Thoracic aorta (tissue), 2 donors: ENCODE data around the gene TM9SF3. TPM values are rescaled to one million over a fixed set of nuclear protein-coding genes. Genes with fewer than 3 reads are reported as not detected.

Experiments
- ATAC-seq: fragments of 150-250 bp; one replicate; pipeline ENCODE4 v1.8.0; 2017; ENCODE audit warnings: low read depth; ENCODE audit not compliant: insufficient number of reproducible peaks, low FRiP score
- DNase-seq: peaks from one replicate; pipeline ENCODE4 v3.0.0-alpha.2; 2020; ENCODE audit warnings: low spot score
- H3K27ac ChIP-seq, 2 donors: fragments of 200-600 bp; sonication (generic); 1 replicate in 1 of 2; 2 replicates in 1 of 2; pipeline ENCODE4 v1.5.1; 2016; ENCODE audit warnings: mild to moderate bottlenecking in 2 of 2, moderate library complexity in 2 of 2
- H3K27me3 ChIP-seq: fragments of 200-600 bp; sonication (generic); replicated peaks from 2 replicates; pipeline ENCODE4 v1.6.0; 2016; ENCODE audit warnings: mild to moderate bottlenecking; ENCODE audit not compliant: insufficient read depth
- H3K36me3 ChIP-seq: fragments of 200-600 bp; sonication (generic); one replicate; pipeline ENCODE4 v1.5.1; 2016
- H3K4me1 ChIP-seq, 2 donors: fragments of 200-600 bp; sonication (generic); 1 replicate in 1 of 2; 2 replicates in 1 of 2; pipeline versions ENCODE4 v1.5.1 to v1.6.0; 2016; ENCODE audit warnings: low read depth in 2 of 2, mild to moderate bottlenecking in 1 of 2; ENCODE audit not compliant: control insufficient read depth in 1 of 2
- H3K4me3 ChIP-seq: fragments of 200-600 bp; sonication (generic); 2 replicates; pipeline ENCODE4 v1.5.1; 2016; ENCODE audit warnings: mild to moderate bottlenecking
- H3K9me3 ChIP-seq: fragments of 200-600 bp; sonication (generic); 2 replicates; pipeline ENCODE4 v1.5.1; 2016
- total RNA-seq, 2 donors: library from RNA; depleted of rRNA; stranded (reverse); fragments of >200 nt; gene quantifications; one replicate each; pipeline versions ENCODE4 v1.1.0 to v1.2.3, GENCODE V29; 2016
- TF ChIP-seq, protein P1 (sequence below): fragments of 200-600 bp; sonication (generic); IDR thresholded peaks from one replicate; pipeline ENCODE4 v1.5.1; 2019; ENCODE audit warnings: antibody characterized with exemption

The TM9SF3 gene
- total RNA-seq, 2 donors from 2014 or later, result 68.9 to 125 TPM

DNA sequence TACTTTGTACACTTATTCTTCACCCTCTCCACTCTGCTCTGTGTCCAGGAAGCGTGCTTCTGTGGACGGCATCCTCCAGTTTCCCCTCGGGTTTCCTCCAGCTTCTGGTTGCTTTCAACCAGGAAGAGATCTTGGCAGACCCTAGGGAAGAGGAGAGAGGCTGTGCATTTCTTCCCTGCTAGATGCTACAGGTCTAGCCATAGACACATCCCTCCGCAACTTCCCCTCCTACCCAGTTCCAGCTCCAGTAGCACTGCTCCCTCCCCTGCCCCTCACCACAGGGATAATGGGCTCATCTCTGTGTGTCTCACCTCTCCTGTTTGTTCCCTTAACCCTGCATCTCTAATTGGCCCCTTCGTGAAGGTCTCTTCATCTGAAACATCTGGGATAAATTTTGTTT lies 89.4 kb downstream of the TM9SF3 start:
- Histone ChIP-seq H3K36me3 (no peaks in the 10 kb centered on the region), H3K9me3 (no peaks in the 10 kb centered on the region), H3K27ac (no peak overlapping the region), H3K27me3 (no peaks in the 10 kb centered on the region), H3K4me1 (no peaks in the 10 kb centered on the region), H3K4me3 (no peak overlapping the region)
- no peak for DNase-seq
- TF ChIP-seq, protein P1, sequence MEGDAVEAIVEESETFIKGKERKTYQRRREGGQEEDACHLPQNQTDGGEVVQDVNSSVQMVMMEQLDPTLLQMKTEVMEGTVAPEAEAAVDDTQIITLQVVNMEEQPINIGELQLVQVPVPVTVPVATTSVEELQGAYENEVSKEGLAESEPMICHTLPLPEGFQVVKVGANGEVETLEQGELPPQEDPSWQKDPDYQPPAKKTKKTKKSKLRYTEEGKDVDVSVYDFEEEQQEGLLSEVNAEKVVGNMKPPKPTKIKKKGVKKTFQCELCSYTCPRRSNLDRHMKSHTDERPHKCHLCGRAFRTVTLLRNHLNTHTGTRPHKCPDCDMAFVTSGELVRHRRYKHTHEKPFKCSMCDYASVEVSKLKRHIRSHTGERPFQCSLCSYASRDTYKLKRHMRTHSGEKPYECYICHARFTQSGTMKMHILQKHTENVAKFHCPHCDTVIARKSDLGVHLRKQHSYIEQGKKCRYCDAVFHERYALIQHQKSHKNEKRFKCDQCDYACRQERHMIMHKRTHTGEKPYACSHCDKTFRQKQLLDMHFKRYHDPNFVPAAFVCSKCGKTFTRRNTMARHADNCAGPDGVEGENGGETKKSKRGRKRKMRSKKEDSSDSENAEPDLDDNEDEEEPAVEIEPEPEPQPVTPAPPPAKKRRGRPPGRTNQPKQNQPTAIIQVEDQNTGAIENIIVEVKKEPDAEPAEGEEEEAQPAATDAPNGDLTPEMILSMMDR, result no peak
- no peak for ATAC-seq

GRCh38 chr10:96496281-96496925 lies 90.4 kb downstream of the TM9SF3 start:
- H3K4me3 ChIP-seq, result no peak overlapping the region
- ATAC-seq (no peak), DNase-seq (no peak)
- no peaks in the 10 kb centered on the region for H3K9me3 ChIP-seq
- no peaks in the 10 kb centered on the region for H3K27me3 ChIP-seq
- TF ChIP-seq, protein P1, result no peak
- no peaks in the 10 kb centered on the region for H3K4me1 ChIP-seq
- no peak overlapping the region for H3K27ac ChIP-seq
- no peaks in the 10 kb centered on the region for H3K36me3 ChIP-seq

GRCh38 chr10:96495544-96495943 lies 91.3 kb downstream of the TM9SF3 start:
- H3K4me1 ChIP-seq, result no peaks in the 10 kb centered on the region
- H3K27me3 ChIP-seq, result no peaks in the 10 kb centered on the region
- TF ChIP-seq, protein P1, result no peak
- H3K27ac ChIP-seq, result no peak overlapping the region
- ATAC-seq (no peak), DNase-seq (no peak)
- no peaks in the 10 kb centered on the region for H3K36me3 ChIP-seq
- no peaks in the 10 kb centered on the region for H3K9me3 ChIP-seq
- no peak overlapping the region for H3K4me3 ChIP-seq

DNA sequence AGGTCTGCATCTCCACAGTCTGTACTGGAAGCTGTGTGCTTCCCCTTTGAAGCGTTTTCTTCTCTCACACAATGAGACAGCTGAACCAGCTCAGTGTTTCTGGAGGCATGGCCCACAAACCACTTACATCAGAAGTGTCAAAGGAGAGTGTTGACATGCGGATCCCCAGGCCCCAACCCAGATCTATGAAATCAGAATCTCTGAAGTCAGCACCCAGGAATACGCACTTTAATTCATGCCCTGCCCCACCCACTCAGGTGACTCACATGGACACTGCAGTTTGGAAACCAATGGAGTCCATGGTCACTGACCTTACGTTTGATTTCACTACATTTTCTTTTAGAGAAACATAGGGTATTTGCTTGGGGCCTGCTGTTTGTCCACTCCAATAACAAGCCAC lies 92.1 kb downstream of the TM9SF3 start:
- Histone ChIP-seq H3K4me1 (no peaks in the 10 kb centered on the region), H3K27ac (no peak overlapping the region), H3K4me3 (no peak overlapping the region), H3K9me3 (no peaks in the 10 kb centered on the region), H3K36me3 (no peaks in the 10 kb centered on the region), H3K27me3 (no peaks in the 10 kb centered on the region)
- DNase-seq (no peak), ATAC-seq (no peak)
- TF ChIP-seq, protein P1, result no peak

DNA sequence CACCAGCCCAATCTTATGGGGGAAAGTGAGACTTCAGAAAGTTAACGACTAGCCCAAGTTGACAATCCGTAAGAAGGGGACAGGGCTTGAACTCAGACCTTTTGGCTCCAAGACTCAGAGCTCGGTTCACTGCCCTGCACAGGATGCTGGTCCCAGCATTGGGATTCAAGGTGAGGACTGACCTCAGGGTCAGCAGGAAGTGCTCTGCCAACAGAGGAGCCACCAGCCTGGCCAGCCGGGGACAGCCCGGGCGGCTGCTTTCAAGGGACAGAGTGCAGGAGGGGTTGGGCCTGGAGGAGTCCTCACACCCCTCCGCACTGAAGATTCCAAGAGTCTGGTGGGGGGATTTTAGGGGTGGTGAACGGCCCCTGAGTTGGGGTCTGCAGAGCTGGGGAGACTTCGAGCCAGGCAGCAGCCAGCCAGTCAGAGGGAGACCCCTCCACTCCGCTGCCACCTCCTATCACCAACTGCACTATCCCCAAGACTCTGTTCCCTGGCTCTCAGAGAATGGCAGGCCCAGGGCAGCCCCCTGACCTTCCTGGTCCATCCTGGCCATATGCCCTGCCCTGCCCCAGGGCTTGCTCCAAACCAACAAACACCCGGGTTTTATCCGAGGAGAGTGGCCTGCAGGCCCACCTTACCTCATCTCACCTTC lies 92.8 kb downstream of the TM9SF3 start:
- Histone ChIP-seq H3K27ac (no peak overlapping the region), H3K27me3 (no peaks in the 10 kb centered on the region), H3K9me3 (no peaks in the 10 kb centered on the region), H3K4me1 (no peaks in the 10 kb centered on the region), H3K36me3 (no peaks in the 10 kb centered on the region), H3K4me3 (no peak overlapping the region)
- ATAC-seq (no peak), DNase-seq (no peak)
- TF ChIP-seq, protein P1, result no peak
